B cell (primary cell): ENCODE measurements around the gene AFF3. TPM values are rescaled to one million over a fixed set of nuclear protein-coding genes. Genes with fewer than 3 reads are reported as not detected.

Experiments
- ATAC-seq: fragments of 200-7000 bp; cut with Tn5 transposase; one replicate; pipeline ENCODE4 v1.10.0; 2021; ENCODE audit warnings: low read depth, mild to moderate bottlenecking, moderate number of reproducible peaks, moderate library complexity
- CTCF ChIA-PET: fragments of 350-600 bp; sonication (Branson Sonifier 250); formaldehyde crosslinking; loops from one replicate; lab custom pipeline; 2021; ENCODE audit warnings: antibody characterized with exemption, inconsistent platforms; lab: Charles Lee
- POLR2A ChIA-PET: fragments of 350-600 bp; sonication (Branson Sonifier 250); formaldehyde crosslinking; loops from one replicate; lab custom pipeline; 2021; ENCODE audit warnings: antibody characterized with exemption; lab: Charles Lee
- DNase-seq: peaks from one replicate; pipeline ENCODE4 v3.0.0; 2013
- H2AFZ ChIP-seq: 2 replicates; pipeline ENCODE4 v1.6.1; 2012; ENCODE audit warnings: mild to moderate bottlenecking, low read depth, low read length; ENCODE audit not compliant: insufficient read depth, poor library complexity, severe bottlenecking
- H3K27ac ChIP-seq, 2 donors: 1 replicate in 1 of 2; 2 replicates in 1 of 2; pipeline ENCODE4 v1.5.1; 2012 to 2013; ENCODE audit warnings: low read length in 2 of 2, mild to moderate bottlenecking in 2 of 2, moderate library complexity in 1 of 2
- H3K27me3 ChIP-seq, 4 experiments: fragments of 200-600 bp in 1 of 4; sonication (generic) in 1 of 4; replicated peaks in 1 of 4; 1 replicate in 2 of 4; 2 replicates in 2 of 4; pipeline versions ENCODE4 v1.6.1 to v1.7.0; 2013 to 2016; ENCODE audit warnings: low read length in 3 of 4, mild to moderate bottlenecking in 2 of 4, mixed read lengths in 1 of 4, moderate library complexity in 1 of 4; ENCODE audit not compliant: insufficient read depth in 4 of 4, control insufficient read depth in 3 of 4; ENCODE audit errors: control extremely low read depth in 1 of 4
- H3K36me3 ChIP-seq, 2 experiments: replicated peaks in 1 of 2; 1 replicate in 1 of 2; 2 replicates in 1 of 2; pipeline versions ENCODE4 v1.6.1 to v1.7.1; 2013; ENCODE audit warnings: low read length in 1 of 2; ENCODE audit not compliant: insufficient read depth in 2 of 2, control insufficient read depth in 1 of 2; ENCODE audit errors: control extremely low read depth in 1 of 2, extremely low read depth in 1 of 2
- H3K4me1 ChIP-seq, 2 donors: fragments of 200-600 bp in 1 of 2; sonication (generic) in 1 of 2; 1 replicate in 1 of 2; 2 replicates in 1 of 2; pipeline versions ENCODE4 v1.5.1 to v1.6.1; 2013 to 2017; ENCODE audit warnings: low read length in 2 of 2; ENCODE audit not compliant: control insufficient read depth in 2 of 2, insufficient read depth in 2 of 2
- H3K4me2 ChIP-seq: replicated peaks from 2 replicates; pipeline ENCODE3; 2012; ENCODE audit warnings: mild to moderate bottlenecking, low read depth, low read length; ENCODE audit not compliant: poor library complexity, severe bottlenecking
- H3K4me3 ChIP-seq, 5 experiments: fragments of 200-600 bp in 1 of 5; sonication (generic) in 1 of 5; 1 replicate in 3 of 5; 2 replicates in 2 of 5; pipeline versions ENCODE4 v1.5.1 to v1.7.0; 2011 to 2016; ENCODE audit warnings: low read length in 4 of 5, mild to moderate bottlenecking in 4 of 5, low read depth in 2 of 5, control low read depth in 1 of 5, moderate library complexity in 1 of 5; ENCODE audit not compliant: insufficient read depth in 1 of 5; ENCODE audit errors: control extremely low read depth in 1 of 5, extremely low read depth in 1 of 5
- H3K79me2 ChIP-seq: fragments of 200-600 bp; sonication (generic); one replicate; pipeline ENCODE4 v1.6.0; 2016; ENCODE audit warnings: low read length; ENCODE audit not compliant: control insufficient read depth, insufficient read depth
- H3K9ac ChIP-seq: fragments of 200-600 bp; sonication (generic); 2 replicates; pipeline ENCODE4 v1.6.1; 2017; ENCODE audit warnings: mild to moderate bottlenecking, low read length, moderate library complexity
- H3K9me3 ChIP-seq, 3 donors: one replicate each; pipeline versions ENCODE4 v1.6.1 to v1.7.1; 2013; ENCODE audit warnings: low read length in 2 of 3; ENCODE audit not compliant: control insufficient read depth in 2 of 3, insufficient read depth in 1 of 3; ENCODE audit errors: control extremely low read depth in 1 of 3
- H4K20me1 ChIP-seq: 2 replicates; pipeline ENCODE4 v1.6.0; 2012; ENCODE audit warnings: mild to moderate bottlenecking, low read length; ENCODE audit not compliant: insufficient read depth, control insufficient read depth, poor library complexity, severe bottlenecking
- H3K27ac Mint-ChIP-seq: one replicate; pipeline ENCODE4 v1.8.0; 2021; ENCODE audit warnings: mixed read lengths
- H3K27me3 Mint-ChIP-seq: one replicate; pipeline ENCODE4 v1.8.0; 2021; ENCODE audit warnings: mixed read lengths
- H3K4me1 Mint-ChIP-seq: one replicate; pipeline ENCODE4 v1.8.0; 2021; ENCODE audit warnings: mixed read lengths
- H3K4me3 Mint-ChIP-seq: one replicate; pipeline ENCODE4 v1.8.0; 2021; ENCODE audit warnings: mixed read lengths
- H3K9me3 Mint-ChIP-seq: one replicate; pipeline ENCODE4 v1.8.0; 2022; ENCODE audit warnings: mixed read lengths; ENCODE audit not compliant: insufficient read depth
- EZH2 ChIP-seq: IDR thresholded peaks from 2 replicates; pipeline ENCODE4 v1.6.1; 2012; ENCODE audit warnings: borderline replicate concordance, low read depth, mild to moderate bottlenecking, moderate library complexity, low read length; ENCODE audit not compliant: insufficient read depth, poor library complexity, severe bottlenecking
- WGBS: methylation state at CpG from one replicate; pipeline ENCODE4 v1.1.5; 2013; ENCODE audit warnings: missing lambda C conversion rate; ENCODE audit not compliant: insufficient coverage; 5-methylcytosine and 5-hydroxymethylcytosine counted together
- intact Hi-C: fragments of 100-400 bp; cut with micrococcal nuclease; formaldehyde crosslinking; loops from one replicate; pipeline ENCODE4 v1.10.0; 2022
- polyA plus RNA-seq: library from polyadenylated mRNA; depleted of rRNA; stranded (reverse); fragments of >200 nt; gene quantifications from 2 replicates; pipeline ENCODE4 v1.2.3, GENCODE V29; 2012
- total RNA-seq, 2 donors: library from RNA; stranded (reverse); fragments of 120-200 nt in 1 of 2; gene quantifications; 1 replicate in 1 of 2; 2 replicates in 1 of 2; pipeline versions ENCODE4 v1.2.3 to v1.2.4, GENCODE V29; 2013 to 2022
- TF ChIP-seq, protein P1 (sequence below): fragments of 200-600 bp; IDR thresholded peaks from one replicate; pipeline ENCODE4 v1.8.0; 2022; ENCODE audit warnings: antibody characterized with exemption, mild to moderate bottlenecking

Gene AFF3
- total and polyA plus RNA-seq, 2 donors (not counting 1 experiment from before 2014, with no cell fraction given) = 117 to 830 TPM

DNA sequence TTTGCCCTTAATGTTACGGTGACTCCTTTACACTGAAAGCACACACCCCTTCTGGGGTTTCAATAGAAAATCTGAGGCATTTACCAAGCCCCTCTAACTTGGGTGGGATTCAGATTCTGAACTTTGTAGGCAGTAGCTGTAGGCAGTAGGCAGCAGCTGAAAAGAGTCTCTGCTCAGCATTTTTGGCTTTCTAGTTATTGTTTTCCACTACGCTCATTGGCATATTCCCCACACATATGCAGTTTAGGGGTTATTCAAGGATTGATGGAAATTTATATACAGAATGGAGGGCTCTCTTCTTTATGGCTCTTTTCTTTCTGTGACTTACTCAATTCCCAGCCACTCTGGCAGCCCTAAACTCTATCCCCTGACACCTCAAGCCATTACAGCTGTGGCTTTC lies 419.9 kb downstream of the AFF3 start:
- H2AFZ ChIP-seq = no peak overlapping the region
- H3K4me1 Mint-ChIP-seq = no peaks in the 10 kb centered on the region
- peaks cover 37 to 41% of the 10 kb centered on the region in 2 experiments for H3K36me3 ChIP-seq
- no CpG with 5 or more reads among the region's 2 CpGs for WGBS
- peaks cover 3% of the 10 kb centered on the region for H3K79me2 ChIP-seq
- H3K27ac Mint-ChIP-seq = no peak overlapping the region
- peaks cover 5% of the 10 kb centered on the region for H4K20me1 ChIP-seq
- peaks cover 12% of the 10 kb centered on the region for H3K9me3 Mint-ChIP-seq
- H3K4me3 ChIP-seq = no peak overlapping the region
- H3K4me1 ChIP-seq = no peaks in the 10 kb centered on the region
- H3K4me2 ChIP-seq = no peak overlapping the region
- H3K27me3 Mint-ChIP-seq = no peaks in the 10 kb centered on the region
- intact Hi-C loops = no loop called here
- H3K9me3 ChIP-seq = peaks cover 10 to 17% (median 16%) of the 10 kb centered on the region in 3 donors
- no peak overlapping the region for H3K27ac ChIP-seq
- ChIA-PET CTCF (interaction anchor here (1.6 kb wide), 1 partner anchor 25 kb away, joined by 4 read pairs; no protein-coding TSS in a partner anchor), POLR2A (no interaction called here)
- DNase-seq = no peak
- no peak overlapping the region for H3K9ac ChIP-seq
- TF ChIP-seq EZH2 = no peak
- TF ChIP-seq, protein P1, sequence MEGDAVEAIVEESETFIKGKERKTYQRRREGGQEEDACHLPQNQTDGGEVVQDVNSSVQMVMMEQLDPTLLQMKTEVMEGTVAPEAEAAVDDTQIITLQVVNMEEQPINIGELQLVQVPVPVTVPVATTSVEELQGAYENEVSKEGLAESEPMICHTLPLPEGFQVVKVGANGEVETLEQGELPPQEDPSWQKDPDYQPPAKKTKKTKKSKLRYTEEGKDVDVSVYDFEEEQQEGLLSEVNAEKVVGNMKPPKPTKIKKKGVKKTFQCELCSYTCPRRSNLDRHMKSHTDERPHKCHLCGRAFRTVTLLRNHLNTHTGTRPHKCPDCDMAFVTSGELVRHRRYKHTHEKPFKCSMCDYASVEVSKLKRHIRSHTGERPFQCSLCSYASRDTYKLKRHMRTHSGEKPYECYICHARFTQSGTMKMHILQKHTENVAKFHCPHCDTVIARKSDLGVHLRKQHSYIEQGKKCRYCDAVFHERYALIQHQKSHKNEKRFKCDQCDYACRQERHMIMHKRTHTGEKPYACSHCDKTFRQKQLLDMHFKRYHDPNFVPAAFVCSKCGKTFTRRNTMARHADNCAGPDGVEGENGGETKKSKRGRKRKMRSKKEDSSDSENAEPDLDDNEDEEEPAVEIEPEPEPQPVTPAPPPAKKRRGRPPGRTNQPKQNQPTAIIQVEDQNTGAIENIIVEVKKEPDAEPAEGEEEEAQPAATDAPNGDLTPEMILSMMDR = no peak
- no peak overlapping the region for H3K4me3 Mint-ChIP-seq
- no peak for ATAC-seq
- H3K27me3 ChIP-seq = no peaks in the 10 kb centered on the region

DNA sequence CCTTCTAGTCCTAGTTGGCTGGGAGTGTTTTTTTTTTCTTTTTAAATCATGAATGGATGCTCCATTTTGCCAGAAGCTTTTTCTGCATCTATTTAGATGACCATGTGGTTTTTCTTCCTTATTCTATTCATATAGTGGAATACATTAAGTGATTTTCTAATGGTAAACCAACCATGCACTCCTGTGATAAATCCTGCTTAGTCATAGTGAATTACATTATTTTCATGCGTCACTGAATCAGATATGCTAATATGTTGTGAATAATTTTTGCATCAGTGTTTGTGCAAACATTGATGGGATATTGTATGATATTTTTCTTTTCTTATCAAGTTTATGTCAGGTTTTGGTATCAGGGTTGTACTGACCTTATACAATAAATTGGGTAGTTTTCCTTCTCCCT lies 423.3 kb downstream of the AFF3 start:
- Histone ChIP-seq H3K27ac (no peak overlapping the region), H4K20me1 (peaks cover 5% of the 10 kb centered on the region), H3K9me3 (peaks cover 9 to 16% (median 10%) of the 10 kb centered on the region in 3 donors), H3K79me2 (peaks cover 3% of the 10 kb centered on the region), H3K36me3 (peaks cover 31 to 49% of the 10 kb centered on the region in 2 experiments), H3K27me3 (no peaks in the 10 kb centered on the region), H2AFZ (no peak overlapping the region), H3K4me3 (no peak overlapping the region), H3K4me1 (no peaks in the 10 kb centered on the region), H3K9ac (no peak overlapping the region), H3K4me2 (no peak overlapping the region)
- no CpG with 5 or more reads among the region's 1 CpG for WGBS
- Mint-ChIP-seq H3K4me3 (no peak overlapping the region), H3K4me1 (no peaks in the 10 kb centered on the region), H3K27ac (no peak overlapping the region), H3K9me3 (peaks cover 12% of the 10 kb centered on the region), H3K27me3 (no peaks in the 10 kb centered on the region)
- TF ChIP-seq, protein P1 = no peak
- no peak for TF ChIP-seq EZH2
- ChIA-PET CTCF (no interaction called here), POLR2A (no interaction called here)
- no peak for DNase-seq
- no peak for ATAC-seq
- intact Hi-C loops = no loop called here
